ENCODE measurements around the gene INPP4B. TPM values are rescaled to one million over a fixed set of nuclear protein-coding genes. Genes with fewer than 3 reads are reported as not detected.

Gene INPP4B
- total and polyA plus RNA-seq, 7 donors = 4.2 to 27.3 (median 17.2) TPM

GRCh38 chr4:142044271-142044670 is 801.8 kb downstream of the INPP4B start:
- no peaks in the 10 kb centered on the region for H3K36me3 ChIP-seq
- no peak overlapping the region for H3K27ac ChIP-seq
- 52 to 67% methylated on average over 3 of the region's 3 CpGs for WGBS, 2 donors
- H3K4me1 ChIP-seq = no peaks in the 10 kb centered on the region
- H3K9me3 ChIP-seq = no peaks in the 10 kb centered on the region
- H3K4me3 ChIP-seq = no peak overlapping the region
- TF ChIP-seq POLR2AphosphoS5 (IDR thresholded peaks at IDR 0.05) (no peak), POLR2A (IDR thresholded peaks at IDR 0.05) (no peak), EP300 (IDR thresholded peaks at IDR 0.05) (no peak)
- TF ChIP-seq, protein P1, sequence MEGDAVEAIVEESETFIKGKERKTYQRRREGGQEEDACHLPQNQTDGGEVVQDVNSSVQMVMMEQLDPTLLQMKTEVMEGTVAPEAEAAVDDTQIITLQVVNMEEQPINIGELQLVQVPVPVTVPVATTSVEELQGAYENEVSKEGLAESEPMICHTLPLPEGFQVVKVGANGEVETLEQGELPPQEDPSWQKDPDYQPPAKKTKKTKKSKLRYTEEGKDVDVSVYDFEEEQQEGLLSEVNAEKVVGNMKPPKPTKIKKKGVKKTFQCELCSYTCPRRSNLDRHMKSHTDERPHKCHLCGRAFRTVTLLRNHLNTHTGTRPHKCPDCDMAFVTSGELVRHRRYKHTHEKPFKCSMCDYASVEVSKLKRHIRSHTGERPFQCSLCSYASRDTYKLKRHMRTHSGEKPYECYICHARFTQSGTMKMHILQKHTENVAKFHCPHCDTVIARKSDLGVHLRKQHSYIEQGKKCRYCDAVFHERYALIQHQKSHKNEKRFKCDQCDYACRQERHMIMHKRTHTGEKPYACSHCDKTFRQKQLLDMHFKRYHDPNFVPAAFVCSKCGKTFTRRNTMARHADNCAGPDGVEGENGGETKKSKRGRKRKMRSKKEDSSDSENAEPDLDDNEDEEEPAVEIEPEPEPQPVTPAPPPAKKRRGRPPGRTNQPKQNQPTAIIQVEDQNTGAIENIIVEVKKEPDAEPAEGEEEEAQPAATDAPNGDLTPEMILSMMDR (IDR thresholded peaks at IDR 0.05) = no peak
- no peaks in the 10 kb centered on the region for H3K27me3 ChIP-seq
- DNase-seq = no peak
- intact Hi-C loops (cut with DNase I) = no loop called here

DNA sequence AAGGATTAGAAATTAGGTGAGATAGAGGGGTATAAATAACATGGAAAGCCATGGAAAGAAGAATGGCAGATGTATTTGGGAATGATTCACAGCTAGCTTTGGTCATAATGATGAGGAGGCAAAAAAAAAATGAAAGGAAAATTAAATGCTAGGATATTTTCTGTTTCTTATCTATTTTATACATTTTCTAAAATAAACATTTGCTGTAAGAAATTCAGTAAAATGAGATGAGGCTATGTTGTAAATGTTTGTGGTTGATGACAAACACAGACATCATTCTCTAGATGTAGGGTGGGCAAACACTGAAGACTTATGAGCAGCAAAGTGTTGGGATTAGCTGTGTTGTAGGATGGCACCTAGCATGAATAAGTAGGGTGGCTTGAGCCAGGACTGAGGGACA is 802.6 kb downstream of the INPP4B start:
- DNase-seq = no peak
- Histone ChIP-seq H3K27me3 (no peaks in the 10 kb centered on the region), H3K9me3 (no peaks in the 10 kb centered on the region), H3K36me3 (no peaks in the 10 kb centered on the region), H3K4me3 (no peak overlapping the region), H3K27ac (no peak overlapping the region), H3K4me1 (no peaks in the 10 kb centered on the region)
- no peak for TF ChIP-seq POLR2A (IDR thresholded peaks at IDR 0.05)
- no peak for TF ChIP-seq POLR2AphosphoS5 (IDR thresholded peaks at IDR 0.05)
- TF ChIP-seq, protein P1 (IDR thresholded peaks at IDR 0.05) = no peak
- intact Hi-C loops (cut with DNase I) = no loop called here

DNA sequence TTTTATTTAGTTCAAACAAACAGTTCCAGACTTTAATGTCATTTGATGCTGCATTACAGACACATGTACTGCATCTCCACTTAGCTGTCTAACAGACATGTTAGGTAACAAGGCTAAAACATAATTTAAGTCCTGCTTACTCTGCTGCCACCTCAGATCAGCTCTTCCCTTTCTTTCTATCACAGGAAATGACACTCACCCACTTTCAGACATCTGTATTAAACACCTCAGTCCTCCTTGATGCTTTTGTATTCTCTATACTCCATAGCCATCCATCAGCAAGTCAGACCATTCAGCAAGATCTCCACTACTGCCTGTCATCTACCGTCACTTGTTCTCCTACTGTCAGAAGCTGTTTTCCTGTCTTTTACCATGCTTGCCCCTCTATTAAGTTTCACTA is 804.3 kb downstream of the INPP4B start:
- Histone ChIP-seq H3K27me3 (no peaks in the 10 kb centered on the region), H3K9me3 (no peaks in the 10 kb centered on the region), H3K27ac (no peak overlapping the region), H3K36me3 (no peaks in the 10 kb centered on the region), H3K4me3 (no peak overlapping the region), H3K4me1 (no peaks in the 10 kb centered on the region)
- DNase-seq = no peak
- no peak for TF ChIP-seq POLR2AphosphoS5 (IDR thresholded peaks at IDR 0.05)
- intact Hi-C loops (cut with DNase I) = no loop called here
- 92 to 96% methylated on average over 1 of the region's 1 CpG for WGBS, 2 donors

DNA sequence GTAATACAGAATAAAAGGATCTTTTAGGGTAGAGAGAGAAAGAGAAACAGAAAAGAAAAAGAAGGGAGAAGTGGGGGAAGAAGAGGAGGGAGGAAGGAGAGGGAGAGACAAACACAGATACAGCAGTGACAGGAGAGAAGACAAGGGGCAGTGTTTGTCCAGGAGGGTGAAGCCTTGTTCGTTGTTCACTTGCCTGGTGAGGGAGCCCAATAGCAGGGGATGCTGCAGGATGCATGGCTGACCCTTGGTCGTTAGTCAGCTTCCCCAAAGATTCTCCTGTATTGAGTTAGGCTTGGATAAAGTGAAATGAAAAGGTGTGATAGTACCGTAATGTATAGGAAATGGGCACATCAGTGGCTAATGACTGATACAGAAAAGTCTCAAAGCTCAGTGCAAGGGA is 806.1 kb downstream of the INPP4B start:
- WGBS, 2 donors = 77 to 78% methylated on average over 3 of the region's 3 CpGs
- H3K27ac ChIP-seq = no peak overlapping the region
- no peaks in the 10 kb centered on the region for H3K4me1 ChIP-seq
- intact Hi-C loops (cut with DNase I) = no loop called here
- no peaks in the 10 kb centered on the region for H3K36me3 ChIP-seq
- H3K4me3 ChIP-seq = no peak overlapping the region
- TF ChIP-seq, protein P1 (IDR thresholded peaks at IDR 0.05) = no peak
- TF ChIP-seq POLR2A (IDR thresholded peaks at IDR 0.05) (no peak), EP300 (IDR thresholded peaks at IDR 0.05) (no peak), POLR2AphosphoS5 (IDR thresholded peaks at IDR 0.05) (no peak)
- H3K9me3 ChIP-seq = no peaks in the 10 kb centered on the region
- DNase-seq = no peak
- H3K27me3 ChIP-seq = no peaks in the 10 kb centered on the region

DNA sequence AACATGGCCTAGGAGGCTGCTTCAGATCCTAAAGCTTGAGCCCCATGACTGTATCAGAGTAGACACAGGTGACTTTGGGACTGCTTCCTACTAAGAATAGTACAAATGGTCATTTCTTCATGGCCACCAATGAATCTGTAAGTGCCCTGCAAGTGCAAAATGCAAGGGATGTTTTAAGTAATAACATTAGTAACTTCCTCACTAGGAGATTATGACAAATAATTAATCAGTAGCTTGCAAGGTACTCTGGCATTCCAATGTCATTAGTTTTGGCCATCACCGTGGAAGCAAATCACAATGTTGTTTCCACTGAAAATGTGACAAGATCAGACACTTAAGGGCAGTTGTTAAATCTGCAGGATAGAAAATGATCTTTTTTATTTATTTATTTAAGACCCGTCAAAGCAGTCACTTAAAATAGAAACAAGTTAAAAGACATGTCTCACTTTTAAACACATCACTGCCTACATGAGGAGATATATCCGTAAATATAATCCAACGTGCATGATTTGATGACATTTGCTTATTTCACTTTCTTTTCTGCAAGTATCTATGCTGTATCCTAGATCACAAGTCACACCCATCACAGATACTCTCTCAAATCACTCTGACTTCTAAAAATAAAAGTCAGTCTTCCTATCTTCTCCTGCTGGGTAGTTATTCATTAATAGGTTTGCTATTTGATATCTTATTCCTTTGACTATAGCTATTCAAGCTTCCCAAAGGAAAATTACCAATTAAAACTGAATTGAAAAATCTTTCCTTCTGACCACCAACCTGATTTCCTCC is 809.1 kb downstream of the INPP4B start:
- H3K4me1 ChIP-seq = no peaks in the 10 kb centered on the region
- no peaks in the 10 kb centered on the region for H3K27me3 ChIP-seq
- no peak for DNase-seq
- intact Hi-C loops (cut with DNase I) = no loop called here
- TF ChIP-seq POLR2AphosphoS5 (IDR thresholded peaks at IDR 0.05) = no peak
- TF ChIP-seq POLR2A (IDR thresholded peaks at IDR 0.05) = no peak
- TF ChIP-seq EP300 (IDR thresholded peaks at IDR 0.05) = no peak
- TF ChIP-seq, protein P1 (IDR thresholded peaks at IDR 0.05) = no peak
- 84 to 87% methylated on average over 4 of the region's 4 CpGs for WGBS, 2 donors
- no peaks in the 10 kb centered on the region for H3K36me3 ChIP-seq
- no peak overlapping the region for H3K27ac ChIP-seq
- no peak overlapping the region for H3K4me3 ChIP-seq
- no peaks in the 10 kb centered on the region for H3K9me3 ChIP-seq
